GM19438 (cell line): Measurements from ENCODE around the gene FMNL3.
"Not testable (repeated sequence)": the region's sequence is repeated elsewhere in the genome, so short reads cannot be mapped to it uniquely, and the experiment has no call there.

Source experiments
- ATAC-seq: cut with Tn5 transposase; IDR thresholded peaks from one replicate; pipeline ENCODE4 v1.9.1; 2021; ENCODE audit warnings: low read depth; ENCODE audit not compliant: unreplicated experiment

The FMNL3 gene

DNA sequence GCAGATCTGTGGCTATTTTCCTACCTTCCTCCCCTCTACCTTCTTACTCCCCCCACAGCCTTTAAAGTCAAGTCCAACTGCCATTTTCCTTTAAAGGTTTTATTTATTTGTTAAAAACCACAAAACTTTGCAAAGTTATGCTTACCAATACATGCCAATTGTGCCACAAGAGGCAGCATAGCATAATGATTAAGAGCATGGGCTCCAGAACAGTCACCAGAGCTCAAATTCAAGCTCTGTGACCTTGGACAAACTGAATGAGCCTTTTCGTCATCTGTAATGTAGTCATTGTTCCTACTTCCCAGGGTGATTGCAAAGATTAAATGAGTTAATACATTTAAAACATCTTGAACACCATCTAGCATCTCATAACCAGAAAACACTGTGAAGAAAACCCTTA is 13.0 kb upstream of the FMNL3 start:
- ATAC-seq, result no peak

DNA sequence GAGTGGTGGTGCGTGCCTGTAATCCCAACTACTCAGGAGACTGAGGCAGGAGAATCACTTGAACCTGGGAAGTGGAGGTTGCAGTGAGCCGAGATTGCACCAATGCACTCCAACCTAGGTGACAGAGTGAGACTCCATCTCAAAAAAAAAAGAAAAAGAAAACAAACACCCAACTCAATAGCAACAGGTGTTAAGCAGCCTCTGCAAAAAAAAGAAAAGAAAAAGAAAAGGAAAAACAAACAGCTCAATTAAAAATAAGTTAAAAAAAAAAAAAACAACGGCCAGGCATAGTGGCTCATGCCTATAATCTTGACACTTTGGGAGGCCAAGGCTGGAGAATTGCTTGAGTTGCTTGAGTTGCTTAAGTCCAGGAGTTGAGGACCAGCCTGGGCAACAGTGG is 10.6 kb upstream of the FMNL3 start:
- ATAC-seq, result not testable (repeated sequence)

DNA sequence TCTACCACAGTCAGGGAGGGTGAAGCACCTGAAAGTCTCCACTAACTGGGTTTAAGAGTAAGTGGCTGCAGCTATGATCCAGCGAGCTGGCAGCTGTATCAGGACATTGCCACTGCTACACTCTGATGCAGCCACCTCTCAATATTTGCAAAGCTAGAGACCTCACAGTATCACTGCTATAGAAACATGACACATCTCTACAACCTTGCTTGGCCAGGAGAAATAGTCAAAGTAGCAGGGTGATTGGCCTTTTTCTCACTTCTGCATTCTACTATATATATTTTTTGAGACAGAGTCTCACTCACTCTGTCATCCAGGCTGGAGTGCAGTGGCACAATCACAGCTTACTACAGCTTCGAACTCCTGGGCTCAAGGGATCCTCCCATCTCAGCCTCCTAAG is 9.3 kb upstream of the FMNL3 start:
- no peak for ATAC-seq

DNA sequence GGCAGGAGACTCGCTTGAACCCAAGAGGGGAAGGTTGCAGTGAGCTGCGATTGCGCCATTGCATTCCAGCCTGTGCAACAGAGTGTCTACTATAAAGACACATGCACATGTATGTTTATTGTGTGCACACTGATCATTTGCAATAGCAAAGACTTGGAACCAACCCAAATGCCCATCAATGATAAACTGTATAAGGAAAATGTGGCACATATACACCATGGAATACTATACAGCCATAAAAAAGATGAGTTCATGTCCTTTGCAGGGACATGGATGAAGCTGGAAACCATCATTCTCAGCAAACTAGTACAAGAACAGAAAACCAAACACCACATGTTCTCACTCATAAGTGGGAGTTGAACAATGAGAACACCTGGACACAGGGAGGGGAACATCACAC is 6.7 kb upstream of the FMNL3 start:
- not testable (repeated sequence) for ATAC-seq

DNA sequence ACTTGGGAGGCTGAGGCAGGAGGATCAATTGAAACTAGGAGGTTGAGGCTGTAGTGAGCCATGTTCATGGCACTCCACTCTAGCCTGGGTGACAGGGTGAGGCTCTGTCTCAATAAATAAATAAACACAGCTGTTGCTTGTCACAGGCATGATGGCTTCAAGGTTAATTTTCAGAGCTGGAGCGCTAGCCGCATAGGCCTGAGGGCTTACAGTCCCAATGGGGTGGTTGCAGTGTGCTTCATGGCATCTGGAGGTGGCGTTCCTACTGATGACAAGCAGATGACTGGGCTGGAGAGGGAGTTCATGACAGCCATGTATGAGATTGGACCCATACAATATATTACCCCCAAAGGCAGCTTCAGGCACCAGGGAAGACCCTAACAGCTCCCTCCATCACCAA is 1.6 kb upstream of the FMNL3 start:
- no peak for ATAC-seq

DNA sequence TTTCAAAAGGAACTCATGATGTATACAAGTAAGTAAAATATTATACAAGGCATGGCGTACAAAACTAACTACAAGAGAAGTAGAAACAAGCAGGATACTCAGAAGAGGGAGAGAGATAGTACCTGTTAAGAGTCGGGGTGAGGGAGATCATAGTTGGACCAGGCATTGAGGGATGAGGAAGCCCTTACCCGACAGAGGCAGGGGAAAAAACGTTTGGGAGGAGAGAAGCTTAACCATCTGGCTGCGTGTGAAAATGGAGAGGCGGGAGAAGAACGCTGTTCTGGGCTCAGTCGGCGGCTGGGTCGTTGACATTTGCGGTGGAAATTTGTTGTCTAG is 575 bp upstream of the FMNL3 start:
- ATAC-seq, result no peak

DNA sequence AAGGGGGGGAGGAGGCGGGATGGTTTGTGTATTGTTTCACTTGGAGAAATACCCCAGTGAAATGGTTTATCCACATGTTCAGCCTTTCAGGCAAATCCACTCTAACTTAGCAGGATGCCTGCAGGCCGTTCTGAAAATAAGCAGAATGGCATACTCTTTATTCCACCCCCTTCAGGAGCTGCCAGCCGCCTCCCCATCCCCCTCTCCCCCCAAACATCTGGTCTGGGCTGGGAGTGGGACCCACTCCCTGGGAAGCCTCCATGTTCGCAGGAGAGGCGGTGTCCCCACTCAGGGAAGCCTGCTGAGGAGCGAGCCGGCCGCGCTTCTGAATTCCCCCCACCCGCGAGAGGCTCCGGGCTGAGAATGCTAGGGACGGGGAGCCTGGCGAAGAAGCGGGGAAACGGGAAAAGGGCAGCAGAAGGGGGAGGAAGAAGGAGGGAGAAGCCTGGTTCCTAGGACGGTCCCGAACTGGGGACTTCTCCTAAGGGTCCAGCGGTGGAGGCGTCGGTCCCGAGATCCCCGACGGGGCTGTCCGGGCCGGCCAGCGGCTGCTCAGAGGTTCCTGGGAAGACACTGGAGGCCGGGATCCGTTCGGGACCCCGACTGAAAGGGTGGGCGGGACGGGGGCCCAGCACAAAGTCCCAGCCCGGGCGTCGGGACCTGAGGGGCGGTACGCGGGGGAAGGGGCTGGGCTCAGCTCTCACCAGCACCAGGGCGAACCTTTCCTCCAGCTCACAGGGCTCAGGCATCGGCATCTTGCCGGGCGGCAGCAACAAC is 666 bp downstream of the FMNL3 start:
- peak; percentile 6 for ATAC-seq

DNA sequence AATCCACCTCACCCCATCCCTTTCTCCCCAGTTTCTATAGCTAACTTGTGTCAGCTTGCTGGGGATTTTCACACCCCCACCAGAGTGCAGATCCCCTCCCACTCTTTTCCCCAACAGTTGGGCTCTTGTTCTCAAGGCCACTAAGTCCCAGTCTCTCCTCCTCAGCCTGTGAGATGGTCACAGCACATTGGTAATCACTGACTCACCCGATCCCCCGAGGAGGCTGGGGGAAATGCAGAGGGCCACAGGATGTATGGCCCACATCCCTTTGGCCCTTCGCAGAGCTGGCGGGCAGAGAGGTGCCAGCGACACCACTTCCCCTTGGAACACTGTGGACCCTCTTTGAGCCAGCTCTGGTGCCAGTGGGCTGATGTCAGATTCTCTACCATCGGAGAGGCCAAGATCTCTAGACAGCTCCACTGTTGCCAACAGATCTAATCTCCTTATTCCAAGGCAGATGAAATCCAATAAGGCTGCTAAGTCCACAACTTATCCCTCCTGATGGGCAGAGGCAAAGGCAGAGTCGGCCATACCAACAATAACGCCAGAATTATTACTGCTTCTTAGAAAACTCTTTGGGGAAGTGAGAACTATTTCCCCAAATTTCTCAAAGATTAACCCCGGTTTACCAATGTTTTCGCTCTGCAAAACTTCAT is 1.6 kb downstream of the FMNL3 start:
- no peak for ATAC-seq

DNA sequence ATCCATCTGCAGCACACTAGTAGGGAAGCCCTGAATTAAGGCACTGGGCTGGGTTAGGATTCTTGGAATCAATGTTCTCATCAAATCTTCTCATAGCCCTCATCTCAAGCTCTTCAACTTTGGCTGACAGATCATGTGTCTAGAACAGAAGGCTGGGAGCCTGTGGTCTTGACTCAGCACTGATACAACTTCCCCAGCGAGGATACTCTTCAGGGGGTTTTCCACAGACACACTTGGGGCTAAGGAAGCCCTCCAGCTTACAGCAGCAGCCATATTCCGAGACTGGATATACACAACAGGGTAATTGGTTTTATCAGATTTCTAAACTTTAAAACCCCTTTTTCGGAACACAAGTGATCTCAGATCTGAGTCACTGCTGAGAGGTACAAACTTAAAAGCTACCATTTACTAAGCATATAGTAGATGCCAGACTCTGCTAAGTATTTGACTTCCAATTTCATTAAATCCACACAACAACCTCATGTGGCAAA is 3.5 kb downstream of the FMNL3 start:
- ATAC-seq, result no peak

DNA sequence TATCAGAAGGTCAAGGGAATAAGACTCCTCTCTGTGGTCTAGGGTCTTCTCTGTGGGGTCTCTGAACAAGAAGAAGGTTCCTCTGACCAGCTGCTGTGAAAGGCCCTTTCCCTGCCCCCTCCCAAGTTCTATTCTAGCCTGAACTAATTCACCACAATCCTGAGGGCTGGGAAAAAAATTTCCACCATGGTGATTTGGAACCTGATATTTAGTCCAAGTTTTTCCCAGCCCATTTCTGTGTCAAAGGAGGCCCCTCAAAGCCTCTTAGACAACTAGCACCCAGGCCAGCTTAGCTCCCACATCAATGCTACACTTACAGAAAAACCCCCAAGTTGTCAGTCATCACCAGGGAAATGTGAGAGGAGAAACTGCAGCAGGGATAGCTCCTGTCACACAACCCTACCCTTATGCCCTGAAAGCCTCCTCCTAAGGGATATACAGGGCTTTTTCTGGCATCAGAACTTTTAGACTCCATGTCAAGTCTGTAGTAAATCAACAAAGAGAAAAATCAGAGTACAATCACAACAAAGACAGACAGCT is 4.5 kb downstream of the FMNL3 start:
- no peak for ATAC-seq

DNA sequence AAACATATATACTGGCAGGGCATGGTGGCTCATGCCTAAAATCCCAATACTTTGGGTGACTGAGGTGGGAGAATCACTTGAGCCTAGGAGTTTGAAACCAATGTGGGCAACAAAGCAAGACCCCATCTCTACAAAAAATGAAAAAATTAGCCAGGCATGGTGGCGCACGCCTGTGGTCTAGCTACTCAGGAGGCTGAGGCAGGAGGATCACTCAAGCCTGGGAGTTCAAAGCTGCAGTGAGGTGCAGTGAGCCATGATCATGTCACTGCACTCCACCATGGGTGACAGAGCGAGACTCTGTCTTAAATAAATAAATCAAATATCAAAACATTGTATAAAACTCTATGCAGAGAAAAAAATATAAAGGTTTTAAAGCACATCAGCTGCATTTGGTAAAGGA is 5.2 kb downstream of the FMNL3 start:
- ATAC-seq, result no peak

DNA sequence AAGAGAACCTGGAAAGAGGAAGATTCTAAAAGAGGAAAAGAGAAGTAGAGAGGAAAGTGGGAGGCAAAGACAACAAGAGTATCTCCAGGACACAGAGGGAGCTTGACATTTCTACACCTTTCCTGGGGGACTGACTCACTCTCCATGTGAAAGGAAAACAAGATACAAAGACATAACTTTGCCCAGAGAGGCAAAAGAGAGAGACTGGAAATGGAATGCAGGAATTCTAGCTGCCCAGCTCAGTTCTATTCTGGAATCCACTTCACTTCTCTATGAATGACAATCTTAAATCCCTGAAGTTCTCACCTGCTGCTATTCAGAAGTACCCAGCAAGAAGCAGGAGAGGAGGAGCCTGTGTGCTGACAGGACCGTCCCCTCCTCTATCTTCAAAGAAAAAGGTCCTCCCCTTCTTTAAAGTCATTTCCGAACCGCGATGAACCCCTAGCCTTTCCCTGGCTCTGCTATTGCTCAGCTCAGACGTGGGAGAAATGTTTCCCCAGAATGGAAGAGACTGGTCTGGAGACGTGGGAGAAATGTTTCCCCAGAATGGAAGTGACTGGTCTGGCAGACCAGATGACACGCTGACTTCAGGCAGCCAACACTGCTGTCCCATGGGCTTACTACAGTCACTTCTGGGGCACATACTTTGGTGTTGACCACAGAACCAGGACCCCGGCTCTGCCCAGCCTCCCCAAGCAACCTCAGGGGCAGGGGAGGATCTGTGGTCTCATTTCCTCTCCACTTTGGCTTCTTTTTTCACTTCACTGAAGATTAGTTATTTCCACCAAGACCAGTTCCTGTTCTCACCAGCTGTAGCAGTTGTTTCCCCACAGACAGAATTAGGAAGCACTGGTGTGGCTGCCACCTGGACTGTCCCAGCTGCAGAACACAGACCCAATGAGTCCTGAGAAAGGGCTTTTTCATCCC is 8.3 kb downstream of the FMNL3 start:
- peak; percentile 83 for ATAC-seq

DNA sequence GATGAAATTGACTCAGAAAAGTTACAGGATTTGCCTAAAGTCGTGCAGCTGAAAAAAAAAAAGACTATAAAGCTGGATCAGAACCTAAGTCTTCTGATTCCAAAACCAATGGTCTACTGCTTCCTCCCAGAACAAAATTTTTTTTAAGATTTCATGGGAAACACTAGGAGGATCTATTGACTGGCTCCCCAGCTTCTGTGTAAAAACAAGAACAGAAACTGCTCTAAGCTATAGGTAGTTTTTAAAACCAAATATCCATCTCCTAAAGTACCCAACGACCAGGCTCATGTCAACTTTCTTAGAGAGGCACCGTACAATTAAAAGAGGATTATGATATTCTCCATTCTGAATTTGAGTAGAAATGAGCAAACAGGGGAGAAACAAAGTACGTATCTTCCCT is 9.4 kb downstream of the FMNL3 start:
- no peak for ATAC-seq

DNA sequence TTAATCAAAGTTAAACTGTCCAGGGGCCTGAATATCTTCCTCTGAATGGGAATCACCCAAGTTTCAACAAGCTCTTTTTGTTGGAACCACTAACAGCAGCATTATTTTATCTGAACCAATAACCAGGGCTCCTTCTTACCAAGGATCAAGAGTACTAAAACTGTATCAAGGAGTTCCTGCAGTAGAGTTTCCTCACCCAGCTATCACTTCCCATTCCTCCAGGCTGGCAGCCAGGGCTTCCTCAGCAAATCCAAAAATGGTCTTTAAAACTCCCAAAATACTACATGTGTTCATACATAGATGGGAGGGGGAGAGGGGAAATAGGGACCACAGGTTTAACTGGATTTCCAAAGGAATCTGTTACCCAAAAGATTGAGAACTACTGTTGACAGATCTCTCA is 10.5 kb downstream of the FMNL3 start:
- ATAC-seq, result no peak

DNA sequence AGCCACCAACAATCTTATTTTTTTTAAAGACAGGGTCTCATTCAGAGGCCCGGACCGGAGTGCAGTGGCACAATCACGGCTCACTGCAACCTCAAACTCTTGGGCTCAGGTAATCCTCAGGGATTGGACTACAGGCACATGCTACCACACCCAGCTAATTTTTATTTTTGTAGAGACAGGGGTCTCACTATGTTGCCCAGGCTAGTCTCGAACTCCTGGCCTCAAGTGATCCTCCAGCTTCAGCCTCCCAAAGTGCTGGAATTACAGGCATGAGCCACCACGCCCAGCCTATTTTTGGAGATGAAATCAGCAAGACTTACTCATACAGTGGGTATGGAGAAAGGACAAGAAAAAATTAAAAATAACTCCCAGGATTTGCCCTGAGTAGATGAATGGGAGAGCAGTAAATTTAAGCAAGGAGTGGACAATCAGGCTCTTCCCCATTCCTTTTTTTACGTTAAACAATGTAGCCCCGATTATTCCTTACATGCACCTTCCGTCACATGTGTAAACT is 13.2 kb downstream of the FMNL3 start:
- ATAC-seq, result no peak

DNA sequence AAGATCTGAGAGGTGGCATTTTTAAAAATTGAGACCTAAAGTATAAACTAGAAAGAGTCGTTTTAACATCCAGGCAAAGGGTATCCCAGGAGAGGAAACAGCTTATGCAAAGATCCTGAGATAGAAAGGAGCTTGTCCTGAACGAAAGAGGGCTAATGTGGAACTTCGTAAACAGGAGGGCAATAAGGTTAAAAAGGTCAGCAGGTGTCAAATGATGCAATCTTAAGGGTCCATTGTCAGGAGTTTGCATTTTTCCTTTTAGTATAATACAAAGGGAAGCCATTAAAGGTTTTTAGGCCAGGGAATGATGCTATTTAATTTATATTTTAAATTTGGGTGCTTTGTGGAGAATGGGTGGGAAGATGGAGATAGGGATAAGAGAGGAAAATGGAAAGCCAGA is 14.4 kb downstream of the FMNL3 start:
- no peak for ATAC-seq

DNA sequence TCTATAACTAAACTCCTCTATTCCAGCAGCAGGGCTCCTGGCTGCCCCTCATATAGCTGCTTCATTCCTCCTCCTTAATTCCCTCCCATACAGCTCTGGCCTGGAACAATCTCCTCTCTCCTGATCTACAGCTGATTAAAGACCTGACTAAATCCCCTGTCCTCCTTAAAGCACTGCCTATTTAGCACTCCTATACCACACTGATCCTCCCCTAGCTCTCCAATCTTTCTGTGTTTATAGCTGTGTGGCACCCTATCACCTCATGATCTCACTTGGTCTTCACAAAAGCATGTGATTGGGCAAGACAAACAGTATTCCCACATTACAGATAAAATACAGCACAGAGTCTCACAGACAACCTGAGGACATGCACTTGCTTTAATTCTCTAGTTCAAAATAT is 17.4 kb downstream of the FMNL3 start:
- no peak for ATAC-seq

DNA sequence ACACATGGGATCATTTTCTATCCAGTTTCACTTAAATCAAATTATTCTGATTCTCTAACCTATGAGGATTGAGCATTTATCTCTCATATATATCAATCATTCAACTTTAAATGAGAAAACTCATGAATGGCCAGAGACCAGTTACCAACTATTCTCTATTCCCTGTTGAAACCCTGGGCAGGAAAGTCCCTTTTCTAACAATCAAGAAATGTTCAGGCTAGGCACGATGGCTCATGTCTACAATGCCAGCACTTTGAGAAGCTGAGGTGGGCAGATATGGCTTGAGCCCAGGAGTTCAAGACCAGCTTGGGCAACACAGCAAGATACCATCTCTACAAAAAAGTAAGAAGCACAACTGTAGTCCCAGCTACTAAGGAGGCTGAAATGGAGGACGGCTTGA is 18.0 kb downstream of the FMNL3 start:
- no peak for ATAC-seq

DNA sequence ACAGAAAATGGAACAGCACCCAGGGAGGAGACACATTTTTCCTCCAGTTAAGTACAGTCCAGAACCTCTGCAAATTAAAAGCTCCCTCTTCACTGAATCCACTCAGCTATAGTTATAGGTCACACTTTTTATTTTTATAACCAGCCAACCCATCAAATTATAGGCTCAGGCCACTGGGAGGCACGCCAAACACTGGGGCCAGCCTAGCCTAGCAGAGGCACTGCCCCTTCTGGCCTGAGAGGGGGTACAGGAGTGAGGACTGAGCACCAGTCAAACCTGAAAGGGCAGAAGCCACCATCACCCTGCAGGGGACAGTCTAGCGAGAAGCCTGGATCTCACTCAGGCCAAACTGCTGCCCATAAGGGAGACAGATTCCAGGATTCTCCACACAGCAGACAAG is 19.3 kb downstream of the FMNL3 start:
- ATAC-seq, result no peak

DNA sequence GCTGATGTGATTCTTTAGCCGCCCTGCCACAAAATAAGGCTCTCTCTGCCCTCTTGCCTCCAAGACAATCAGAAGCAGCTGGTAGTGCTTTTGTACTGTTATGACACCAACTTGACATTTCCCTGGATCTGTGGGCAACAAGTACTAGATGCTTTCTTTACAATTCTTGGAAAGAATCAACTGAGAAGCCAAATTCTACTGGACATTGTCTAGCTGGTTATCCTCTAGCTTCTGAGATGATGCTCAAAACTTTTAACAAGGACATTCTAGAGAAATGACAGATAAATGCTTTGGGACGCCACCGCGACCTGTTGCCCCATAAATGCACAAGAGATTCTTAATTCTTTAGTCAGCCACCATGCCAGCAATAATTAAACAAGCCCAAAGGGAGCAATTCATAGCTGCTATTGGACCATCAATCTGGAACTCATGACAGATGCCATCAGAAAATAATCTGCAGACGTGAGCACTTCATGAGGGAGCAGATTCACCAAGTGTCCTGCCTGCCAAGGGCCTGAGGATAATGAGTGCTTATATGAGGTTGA is 22.8 kb downstream of the FMNL3 start:
- ATAC-seq, result no peak
